GM13976 (cell line): Measurements from ENCODE around the gene LPP.

Experiments used
- DNase-seq: peaks from one replicate; pipeline ENCODE4 v3.0.0; 2012; ENCODE audit warnings: low spot score
- in situ Hi-C: fragments of 300-500 bp; cut with MboI; formaldehyde crosslinking; loops from one replicate; pipeline ENCODE4 v1.12.0; 2022; ENCODE audit warnings: low sequenced_read_pairs, mixed read lengths, inconsistent platforms; ENCODE audit not compliant: unreplicated experiment
- TF ChIP-seq, protein P1 (sequence below): IDR thresholded peaks from 2 replicates; pipeline ENCODE4 v1.5.1; 2012; ENCODE audit warnings: borderline replicate concordance, mild to moderate bottlenecking; ENCODE audit not compliant: insufficient read depth; ENCODE audit errors: extremely low read depth, missing control alignments, control extremely low read depth

Gene LPP

DNA sequence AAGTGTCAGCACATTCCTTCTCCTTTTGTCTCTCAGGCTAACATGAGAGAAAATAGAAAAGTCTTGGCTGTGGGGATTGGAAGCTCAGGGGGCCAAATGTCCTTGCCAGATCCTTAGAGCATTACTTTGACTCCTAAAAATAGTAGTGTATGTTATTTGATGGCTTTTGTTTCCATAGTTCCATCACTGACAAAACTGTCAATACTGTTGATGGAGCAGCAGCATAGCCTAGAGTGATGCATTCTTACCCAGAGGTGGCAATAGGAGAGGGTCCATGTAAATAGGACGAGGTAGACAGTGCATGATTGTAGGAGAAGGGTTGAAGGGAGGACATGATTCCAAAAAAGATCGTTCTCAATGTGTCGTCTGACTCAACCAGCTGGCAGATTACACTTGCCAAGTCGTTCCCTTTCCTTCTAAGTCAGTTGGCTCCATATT lies 735.1 kb downstream of the LPP start:
- TF ChIP-seq, protein P1, sequence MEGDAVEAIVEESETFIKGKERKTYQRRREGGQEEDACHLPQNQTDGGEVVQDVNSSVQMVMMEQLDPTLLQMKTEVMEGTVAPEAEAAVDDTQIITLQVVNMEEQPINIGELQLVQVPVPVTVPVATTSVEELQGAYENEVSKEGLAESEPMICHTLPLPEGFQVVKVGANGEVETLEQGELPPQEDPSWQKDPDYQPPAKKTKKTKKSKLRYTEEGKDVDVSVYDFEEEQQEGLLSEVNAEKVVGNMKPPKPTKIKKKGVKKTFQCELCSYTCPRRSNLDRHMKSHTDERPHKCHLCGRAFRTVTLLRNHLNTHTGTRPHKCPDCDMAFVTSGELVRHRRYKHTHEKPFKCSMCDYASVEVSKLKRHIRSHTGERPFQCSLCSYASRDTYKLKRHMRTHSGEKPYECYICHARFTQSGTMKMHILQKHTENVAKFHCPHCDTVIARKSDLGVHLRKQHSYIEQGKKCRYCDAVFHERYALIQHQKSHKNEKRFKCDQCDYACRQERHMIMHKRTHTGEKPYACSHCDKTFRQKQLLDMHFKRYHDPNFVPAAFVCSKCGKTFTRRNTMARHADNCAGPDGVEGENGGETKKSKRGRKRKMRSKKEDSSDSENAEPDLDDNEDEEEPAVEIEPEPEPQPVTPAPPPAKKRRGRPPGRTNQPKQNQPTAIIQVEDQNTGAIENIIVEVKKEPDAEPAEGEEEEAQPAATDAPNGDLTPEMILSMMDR: no peak
- DNase-seq: no peak
- in situ Hi-C loops: no loop called here

DNA sequence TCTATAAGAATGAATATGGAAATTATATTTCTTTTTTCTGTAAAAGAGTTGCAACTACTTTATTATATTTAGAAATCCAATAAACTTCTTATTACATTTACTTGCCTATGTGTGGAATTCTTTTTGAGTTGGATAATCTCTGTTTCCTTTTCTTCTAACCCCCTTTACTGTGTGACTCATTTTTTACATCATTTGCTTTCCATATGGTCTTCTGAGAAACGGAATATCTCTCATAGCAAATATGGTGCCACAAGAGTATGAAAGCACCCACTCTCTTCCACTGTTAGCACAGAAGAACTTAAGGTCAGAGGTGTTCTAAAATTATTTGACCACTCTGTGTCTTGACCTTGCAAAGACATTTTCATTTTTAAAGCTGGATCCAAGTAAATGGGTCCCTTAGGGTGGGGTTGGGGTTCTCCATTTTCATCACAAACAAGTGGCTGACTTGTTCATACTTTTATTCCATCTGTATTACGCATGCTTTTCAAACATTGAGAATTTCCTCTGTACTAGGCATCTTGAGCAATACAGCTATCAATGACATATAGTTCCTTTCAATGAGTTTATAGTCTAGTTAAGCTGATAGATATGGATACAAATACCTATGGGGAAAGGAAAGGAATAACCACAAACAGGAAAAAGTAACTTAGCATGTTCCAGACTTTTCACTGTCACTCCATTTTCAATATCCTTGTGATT lies 736.8 kb downstream of the LPP start:
- TF ChIP-seq, protein P1: no peak
- DNase-seq: no peak
- in situ Hi-C loops: no loop called here

DNA sequence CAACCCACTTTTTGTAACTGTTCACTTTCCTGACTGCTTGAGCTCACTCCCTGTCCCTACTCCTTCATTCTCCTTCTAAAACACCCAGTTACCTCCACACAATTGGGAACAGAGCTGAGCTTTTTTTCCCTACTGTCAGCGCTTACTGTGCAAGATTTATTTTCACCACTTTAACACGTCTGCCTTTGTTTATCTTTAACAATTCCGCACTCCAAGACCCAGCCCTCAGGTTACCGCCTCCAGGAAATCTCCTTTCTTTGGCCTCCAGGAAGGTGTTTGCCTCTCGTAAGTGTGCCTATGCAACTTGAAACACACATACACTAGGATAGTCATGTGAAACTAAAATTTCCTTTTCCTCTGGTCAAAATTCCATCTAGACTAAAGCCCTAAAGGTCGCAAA lies 745.9 kb downstream of the LPP start:
- in situ Hi-C loops: no loop called here
- TF ChIP-seq, protein P1: no peak

DNA sequence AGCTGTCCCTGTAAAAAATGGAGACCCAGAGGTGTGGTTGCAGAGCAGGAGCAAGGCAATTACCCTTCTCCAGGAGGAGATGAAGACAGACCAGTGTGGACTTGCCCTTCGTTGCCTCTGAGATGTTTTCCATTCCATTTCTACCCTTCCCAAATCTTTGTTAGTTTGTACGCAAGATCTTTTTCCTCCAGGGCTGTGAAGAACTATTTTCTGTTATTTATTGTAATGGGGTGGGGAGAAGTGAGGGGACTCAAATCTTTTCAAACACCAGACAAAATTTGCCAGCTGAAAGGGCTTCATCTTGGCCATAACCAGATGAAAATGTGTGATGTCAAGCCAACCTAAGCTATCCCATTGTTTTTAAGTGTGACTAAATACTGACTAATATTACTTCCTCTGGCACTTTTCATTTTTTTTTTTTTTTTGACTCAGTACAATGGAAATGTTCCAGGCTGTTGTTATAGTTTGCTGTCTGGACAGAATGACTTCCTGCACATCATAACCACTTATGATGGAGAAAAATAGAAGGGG lies 746.5 kb downstream of the LPP start:
- no peak for DNase-seq
- in situ Hi-C loops: no loop called here
- TF ChIP-seq, protein P1: no peak

More for the DNA sequence above, 745.9 kb downstream of the LPP start:
- no peak for DNase-seq

DNA sequence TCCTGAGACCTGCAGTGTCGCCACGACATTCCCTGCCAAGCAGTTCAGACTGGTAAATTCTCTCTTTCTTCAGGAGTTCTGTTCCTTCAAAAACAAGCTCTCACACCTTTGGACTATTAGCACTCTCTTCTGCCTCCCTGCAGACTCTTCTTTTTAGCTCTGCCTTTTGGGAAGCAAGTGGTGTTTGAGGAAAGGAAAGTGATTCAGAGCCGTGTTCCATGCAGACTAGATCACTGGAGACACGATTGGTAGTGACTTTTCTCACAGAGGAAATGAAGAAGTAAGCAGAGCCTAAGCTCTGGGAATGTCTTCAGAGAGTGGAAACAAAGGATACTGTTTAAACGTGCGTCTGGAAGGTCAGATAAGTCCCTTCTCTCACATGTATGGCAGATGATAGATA lies 747.2 kb downstream of the LPP start:
- DNase-seq: no peak
- in situ Hi-C loops: no loop called here
- TF ChIP-seq, protein P1: no peak

DNA sequence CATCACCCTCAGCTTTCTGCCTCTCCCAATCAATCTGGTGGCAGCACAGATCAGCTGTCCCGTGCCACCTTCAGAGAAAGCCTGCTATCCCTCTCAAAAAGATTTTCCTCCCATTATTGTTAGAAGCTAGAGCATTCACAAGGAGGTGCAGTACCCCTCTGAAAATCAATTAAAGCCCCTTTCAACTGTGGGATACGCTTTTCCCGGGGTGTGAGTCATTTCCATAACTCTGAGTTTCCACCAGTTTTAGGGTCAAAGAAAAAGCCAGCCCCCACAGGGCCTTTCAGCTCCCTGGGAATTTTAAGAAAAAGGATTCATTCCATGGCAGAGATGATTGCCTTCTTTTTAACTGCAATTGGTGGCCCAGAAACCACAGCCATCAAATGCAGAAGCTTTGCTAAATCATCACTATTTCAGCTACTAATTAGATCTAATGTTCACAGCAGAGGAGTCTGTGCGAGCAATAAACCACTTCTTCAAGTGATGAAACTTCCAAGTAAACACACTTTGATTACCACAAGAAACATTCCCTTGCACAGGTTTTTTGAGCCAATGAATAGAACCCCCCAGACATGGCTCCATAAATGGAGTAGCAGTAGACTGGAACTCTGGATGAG lies 747.8 kb downstream of the LPP start:
- DNase-seq: no peak
- in situ Hi-C loops: no loop called here
- TF ChIP-seq, protein P1: no peak
